ENCODE results near the gene PRKAA1.

PRKAA1 gene

GRCh38 chr5:40780858-40781257 lies 17.3 kb downstream of the PRKAA1 start:
- DNase-seq (ENCODE audit: insufficient read length, low spot score) (no peak), FAIRE-seq (no peak)
- no peak for TF ChIP-seq POLR2A (IDR thresholded peaks at IDR 0.05; ENCODE audit: low read depth, low read length)

GRCh38 chr5:40780199-40780598 lies 18.0 kb downstream of the PRKAA1 start:
- no peak for TF ChIP-seq POLR2A (IDR thresholded peaks at IDR 0.05; ENCODE audit: low read depth, low read length)
- DNase-seq (ENCODE audit: insufficient read length, low spot score) (no peak), FAIRE-seq (no peak)

DNA sequence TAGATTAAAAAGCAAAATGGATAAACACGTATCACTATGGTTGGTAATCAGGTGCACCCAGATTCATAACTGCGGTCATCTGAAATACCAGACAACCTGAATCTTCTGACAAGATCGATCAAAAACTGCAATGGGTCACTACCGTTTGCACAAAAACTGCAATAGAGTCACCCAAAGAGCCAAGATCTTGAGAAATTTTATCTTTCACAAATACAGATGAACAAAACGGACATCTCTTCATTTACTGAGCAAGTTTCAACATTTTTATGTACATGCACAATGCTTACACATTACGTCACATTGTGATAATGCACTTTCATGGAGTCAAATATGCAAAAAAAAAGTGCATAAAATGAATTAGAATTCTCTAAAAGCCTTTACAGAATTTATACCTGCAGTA lies 18.6 kb downstream of the PRKAA1 start:
- TF ChIP-seq POLR2A (IDR thresholded peaks at IDR 0.05; ENCODE audit: low read depth, low read length) = no peak
- DNase-seq (ENCODE audit: insufficient read length, low spot score) (no peak), FAIRE-seq (peak; percentile 11)

GRCh38 chr5:40778133-40778532 lies 20.0 kb downstream of the PRKAA1 start:
- DNase-seq (ENCODE audit: insufficient read length, low spot score) = no peak
- TF ChIP-seq POLR2A (IDR thresholded peaks at IDR 0.05; ENCODE audit: low read depth, low read length) = no peak
- FAIRE-seq = no peak

DNA sequence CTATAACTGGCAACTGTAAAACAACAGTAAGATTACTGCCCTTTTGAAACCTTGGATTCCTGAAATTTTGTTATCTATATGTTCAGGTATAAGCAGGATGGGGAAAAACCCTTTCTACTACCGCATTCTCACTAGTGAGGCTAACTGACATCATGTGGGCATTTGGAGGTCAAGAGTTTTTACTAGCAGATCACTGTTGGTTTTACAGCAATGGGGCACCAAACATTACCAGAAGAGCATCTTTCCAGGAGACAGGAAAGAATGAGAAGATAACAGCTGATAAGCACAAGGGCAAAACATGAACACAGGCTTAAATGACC lies 21.6 kb downstream of the PRKAA1 start:
- TF ChIP-seq POLR2A (IDR thresholded peaks at IDR 0.05; ENCODE audit: low read depth, low read length) = no peak
- DNase-seq (ENCODE audit: insufficient read length, low spot score) (no peak), FAIRE-seq (peak; percentile 65)

GRCh38 chr5:40775846-40776657 lies 22.1 kb downstream of the PRKAA1 start:
- DNase-seq (ENCODE audit: insufficient read length, low spot score) = no peak
- peak; percentile 82 for FAIRE-seq
- no peak for TF ChIP-seq POLR2A (IDR thresholded peaks at IDR 0.05; ENCODE audit: low read depth, low read length)

DNA sequence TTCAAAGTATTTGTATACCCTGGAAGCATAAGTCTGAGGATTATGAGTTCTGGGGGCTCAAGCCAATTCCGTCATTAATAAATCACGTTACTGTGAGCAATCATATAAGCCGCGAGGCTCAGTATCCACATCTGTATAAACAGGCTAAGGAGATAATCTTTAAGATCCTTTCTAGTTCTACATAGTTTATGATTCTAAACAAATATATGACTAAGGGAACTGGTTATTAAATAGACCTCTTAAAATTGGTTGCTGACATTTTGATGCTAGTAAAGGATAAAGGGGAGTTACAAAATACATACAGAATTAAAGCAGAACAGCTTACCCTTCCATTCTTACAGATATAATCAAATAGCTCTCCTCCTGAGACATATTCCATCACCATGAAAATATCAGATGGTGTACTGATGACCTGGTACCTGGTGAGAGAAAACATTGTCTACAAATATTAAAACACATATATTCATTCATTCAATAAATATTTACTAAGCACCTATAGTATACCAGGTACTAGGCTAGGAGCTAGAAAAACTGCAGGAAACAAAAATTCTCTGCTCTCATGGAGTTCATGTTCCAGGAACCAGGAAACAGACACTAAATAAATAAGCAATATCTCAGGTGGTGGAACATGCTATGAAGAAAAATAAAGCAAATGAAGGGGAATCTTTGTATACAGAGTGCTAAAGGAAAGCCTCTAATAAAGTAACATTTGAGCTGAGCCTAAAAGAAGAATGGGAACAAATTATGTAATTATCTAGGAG lies 22.9 kb downstream of the PRKAA1 start:
- no peak for TF ChIP-seq POLR2A (IDR thresholded peaks at IDR 0.05; ENCODE audit: low read depth, low read length)
- DNase-seq (ENCODE audit: insufficient read length, low spot score) = no peak
- FAIRE-seq = peak; percentile 33

DNA sequence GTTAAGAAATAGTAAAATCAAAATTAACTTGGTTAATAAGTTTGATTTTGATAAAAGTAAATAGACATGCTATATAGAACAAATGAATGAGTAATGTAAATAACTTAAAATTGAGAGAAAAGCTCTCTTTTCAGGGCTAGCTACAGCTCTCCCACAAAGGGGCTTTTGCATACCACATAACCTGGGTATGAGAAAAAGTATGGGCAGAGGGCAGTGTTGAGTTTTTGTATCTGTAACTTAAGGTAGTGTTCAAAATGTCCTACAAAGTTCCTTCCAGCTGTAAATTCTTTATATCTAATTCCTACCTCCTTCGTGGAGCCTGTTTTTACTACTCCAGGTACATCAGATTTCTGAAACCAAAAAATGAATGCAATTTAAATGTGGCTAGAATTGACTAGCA lies 23.6 kb downstream of the PRKAA1 start:
- no peak for TF ChIP-seq POLR2A (IDR thresholded peaks at IDR 0.05; ENCODE audit: low read depth, low read length)
- DNase-seq (ENCODE audit: insufficient read length, low spot score) = no peak

GRCh38 chr5:40770764-40771163 lies 27.4 kb downstream of the PRKAA1 start:
- no peak for FAIRE-seq
- TF ChIP-seq POLR2A (IDR thresholded peaks at IDR 0.05; ENCODE audit: low read depth, low read length) = no peak
- DNase-seq (ENCODE audit: insufficient read length, low spot score) = no peak

More for the DNA sequence above, 23.6 kb downstream of the PRKAA1 start:
- peak; percentile 69 for FAIRE-seq

DNA sequence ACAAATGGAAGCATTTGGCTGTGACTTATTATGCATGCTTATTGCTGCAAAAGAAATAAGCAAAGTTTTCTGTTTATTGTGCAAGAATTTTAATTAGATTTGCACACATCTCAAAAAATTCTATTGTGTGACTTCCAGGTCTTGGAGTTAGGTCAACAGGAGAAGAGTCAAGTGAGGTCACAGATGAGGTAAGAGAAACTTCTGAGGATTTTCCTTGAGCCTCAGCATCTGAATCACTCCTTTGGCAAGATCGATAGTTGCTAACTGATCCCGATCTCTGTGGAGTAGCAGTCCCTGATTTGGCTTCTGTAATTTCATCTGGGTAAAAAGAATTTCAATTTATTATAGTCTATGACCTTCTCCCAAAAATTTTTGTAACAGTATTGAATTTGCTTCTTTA lies 35.5 kb downstream of the PRKAA1 start:
- no peak for DNase-seq (ENCODE audit: insufficient read length, low spot score)
- no peak for FAIRE-seq
- no peak for TF ChIP-seq POLR2A (IDR thresholded peaks at IDR 0.05; ENCODE audit: low read depth, low read length)

DNA sequence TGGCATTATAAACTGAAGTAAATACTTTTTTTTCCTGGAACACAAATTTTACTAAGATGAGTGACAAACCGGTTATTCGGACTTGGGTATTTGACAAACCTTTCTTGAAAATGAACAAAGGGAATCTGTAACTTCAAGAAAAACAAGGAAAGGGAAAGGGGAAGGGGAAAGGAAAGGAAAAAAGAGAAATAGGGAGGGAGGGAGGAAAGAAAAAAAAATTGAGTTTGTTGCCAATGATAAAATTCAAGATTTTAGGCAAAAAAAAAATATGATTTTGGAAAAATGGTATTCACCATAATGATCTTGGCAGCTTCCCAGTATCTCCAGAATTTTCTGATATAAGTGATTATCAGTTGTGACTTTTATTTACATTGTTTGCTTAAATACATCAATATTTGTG lies 40.8 kb downstream of the PRKAA1 start:
- FAIRE-seq = no peak
- TF ChIP-seq POLR2A (IDR thresholded peaks at IDR 0.05; ENCODE audit: low read depth, low read length) = no peak

DNA sequence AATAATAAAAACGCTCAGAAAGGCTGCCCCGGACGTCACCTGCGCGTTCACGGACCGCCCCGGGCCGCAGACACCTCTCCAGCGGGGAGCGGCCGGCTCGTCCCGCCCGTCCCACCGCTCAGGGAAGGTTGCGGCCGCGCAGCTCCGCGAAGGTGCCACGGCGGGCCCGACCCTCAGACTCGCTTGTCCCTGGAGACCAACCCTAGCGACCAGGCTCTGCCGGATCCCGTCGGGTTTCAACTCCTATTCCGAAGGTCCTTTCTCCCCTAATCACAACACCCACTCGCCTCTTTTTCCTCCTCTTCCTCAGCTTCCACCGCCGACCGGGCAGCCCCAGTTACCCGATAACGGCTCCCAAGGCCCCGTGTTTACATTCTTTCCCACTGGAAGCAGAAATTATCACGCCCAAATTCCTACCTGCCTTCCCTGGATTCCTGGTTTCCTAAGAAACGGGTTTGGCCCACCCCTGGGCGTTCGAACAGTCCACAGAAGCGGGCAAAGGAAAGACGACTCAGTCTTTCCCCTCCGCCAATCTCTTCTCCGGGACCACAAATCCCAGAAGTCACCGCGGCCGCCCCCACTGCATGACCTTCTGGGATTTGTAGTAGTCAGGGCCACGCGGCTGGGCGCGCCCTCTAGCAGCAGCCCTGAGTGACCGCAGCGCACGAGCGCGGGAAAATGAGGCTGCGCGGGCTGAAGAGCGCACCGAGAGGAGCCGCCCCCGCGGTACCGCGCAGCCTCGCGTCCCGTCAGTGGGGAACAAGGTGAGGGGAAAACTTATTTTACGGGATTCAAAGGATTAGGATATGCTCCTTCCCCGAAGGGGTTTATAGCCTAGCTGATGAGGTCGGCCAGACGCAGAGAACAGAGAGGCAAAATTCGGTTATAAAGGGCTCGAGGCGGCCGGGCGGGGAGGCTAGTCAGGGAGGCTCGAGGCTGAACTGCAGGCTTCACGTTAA lies 42.5 kb downstream of the PRKAA1 start, which contains the start of gene TTC33:
Gene TTC33, minus strand, starts transcription at position 555 of the 959 bp plus-strand sequence. CDS start 8,943 bp downstream, outside the sequence.
- no peak for TF ChIP-seq POLR2A (IDR thresholded peaks at IDR 0.05; ENCODE audit: low read depth, low read length)
- peak; percentile 84 for FAIRE-seq
- peak; percentile 93 for DNase-seq (ENCODE audit: insufficient read length, low spot score)

More for the DNA sequence above, 40.8 kb downstream of the PRKAA1 start:
- no peak for DNase-seq (ENCODE audit: insufficient read length, low spot score)

GRCh38 chr5:40755093-40755406 lies 43.1 kb downstream of the PRKAA1 start:
- no peak for TF ChIP-seq POLR2A (IDR thresholded peaks at IDR 0.05; ENCODE audit: low read depth, low read length)
- DNase-seq (ENCODE audit: insufficient read length, low spot score) = peak; percentile 66
- FAIRE-seq = peak; percentile 87

Data from H54 (cell line).